ENCODE data around the gene HOXD11.

- TF ChIP-seq EZH2phosphoT487 (IDR thresholded peaks at IDR 0.05; ENCODE audit: insufficient read depth, low read depth) (no peak; the same call in 1 of the 2 replicates), EZH2 (IDR thresholded peaks at IDR 0.05; ENCODE audit: insufficient read depth, poor library complexity, severe bottlenecking) (peak; percentile 1)
These were observed 17.9 kb upstream of the HOXD11 start for GRCh38 chr2:176088937-176089842.

Data from GM23248 (cell line).